Measurements from ENCODE around the gene MRPS30. TPM values are rescaled to one million over a fixed set of nuclear protein-coding genes. Genes with fewer than 3 reads are reported as not detected.

The MRPS30 gene
- total and polyA plus RNA-seq, 2 of the 4 experiments (the other 2 are of a cell fraction): 18.3 to 51.4 TPM

- Histone ChIP-seq H3K56ac (ENCODE audit: extremely low read depth, insufficient read depth, low read length) (no peak overlapping the region), H2AFZ (replicated peaks; ENCODE audit: low read length, poor library complexity) (no peak overlapping the region), H3K36me3 (ENCODE audit: control insufficient read depth, insufficient read depth, low read length) (no peaks in the 10 kb centered on the region), H3K9me1 (ENCODE audit: insufficient read depth, low read length) (no peaks in the 10 kb centered on the region), H2BK15ac (ENCODE audit: low read depth, low read length) (no peak overlapping the region), H2AK9ac (replicated peaks; ENCODE audit: low read depth, low read length, poor library complexity) (no peak overlapping the region), H3K4me1 (ENCODE audit: control insufficient read depth, insufficient read depth, low read length) (no peaks in the 10 kb centered on the region), H3K4me2 (ENCODE audit: low read depth, low read length) (no peak overlapping the region), H3K4ac (ENCODE audit: low read depth, low read length) (no peak overlapping the region), H3K4me3 (ENCODE audit: insufficient read depth, low read depth, low read length) (no peak overlapping the region), H2BK20ac (ENCODE audit: low read depth, low read length) (no peak overlapping the region), H3K9ac (ENCODE audit: low read depth, low read length) (no peak overlapping the region), H3K9me3 (ENCODE audit: control insufficient read depth, insufficient read depth, low read length) (no peaks in the 10 kb centered on the region), H3K18ac (ENCODE audit: low read depth, low read length) (no peak overlapping the region), H4K20me1 (ENCODE audit: insufficient read depth, low read length) (no peaks in the 10 kb centered on the region), H3K27ac (ENCODE audit: insufficient read depth, low read length) (no peak overlapping the region), H3K23ac (ENCODE audit: low read depth, low read length) (no peak overlapping the region), H2BK5ac (ENCODE audit: low read depth, low read length, poor library complexity, severe bottlenecking) (no peak overlapping the region), H2BK120ac (ENCODE audit: low read depth, low read length) (no peak overlapping the region), H2AK5ac (ENCODE audit: low read depth, low read length) (no peak overlapping the region), H3K14ac (replicated peaks; ENCODE audit: low read depth, low read length) (no peak overlapping the region), H4K8ac (ENCODE audit: low read depth in 2 of 2, low read length in 2 of 2) (no peak overlapping the region), H3K79me1 (ENCODE audit: low read depth in 1 of 2, low read length in 2 of 2) (no peaks in the 10 kb centered on the region), H4K5ac (ENCODE audit: low read depth, low read length) (no peak overlapping the region), H3K27me3 (ENCODE audit: control insufficient read depth, insufficient read depth, low read length) (no peaks in the 10 kb centered on the region), H4K91ac (ENCODE audit: insufficient read depth, low read depth, low read length) (no peak overlapping the region)
- CTCF ChIA-PET: no interaction called here
- BruUV-seq (replicated peaks): no TSS peak
- dilution Hi-C loops (cut with HindIII; ENCODE audit: low sequenced_read_pairs, unreplicated experiment) (no loop called here), intact Hi-C loops (cut with micrococcal nuclease) (no loop called here), in situ Hi-C loops (cut with MboI; ENCODE audit: low sequenced_read_pairs) (no loop called here)
- DNase-seq (no peak), ATAC-seq (ENCODE audit: low read depth) (no peak)
- TF ChIP-seq NFE2L2 (IDR thresholded peaks at IDR 0.05; ENCODE audit: low read depth, low read length): no peak
- TF ChIP-seq, protein P1, sequence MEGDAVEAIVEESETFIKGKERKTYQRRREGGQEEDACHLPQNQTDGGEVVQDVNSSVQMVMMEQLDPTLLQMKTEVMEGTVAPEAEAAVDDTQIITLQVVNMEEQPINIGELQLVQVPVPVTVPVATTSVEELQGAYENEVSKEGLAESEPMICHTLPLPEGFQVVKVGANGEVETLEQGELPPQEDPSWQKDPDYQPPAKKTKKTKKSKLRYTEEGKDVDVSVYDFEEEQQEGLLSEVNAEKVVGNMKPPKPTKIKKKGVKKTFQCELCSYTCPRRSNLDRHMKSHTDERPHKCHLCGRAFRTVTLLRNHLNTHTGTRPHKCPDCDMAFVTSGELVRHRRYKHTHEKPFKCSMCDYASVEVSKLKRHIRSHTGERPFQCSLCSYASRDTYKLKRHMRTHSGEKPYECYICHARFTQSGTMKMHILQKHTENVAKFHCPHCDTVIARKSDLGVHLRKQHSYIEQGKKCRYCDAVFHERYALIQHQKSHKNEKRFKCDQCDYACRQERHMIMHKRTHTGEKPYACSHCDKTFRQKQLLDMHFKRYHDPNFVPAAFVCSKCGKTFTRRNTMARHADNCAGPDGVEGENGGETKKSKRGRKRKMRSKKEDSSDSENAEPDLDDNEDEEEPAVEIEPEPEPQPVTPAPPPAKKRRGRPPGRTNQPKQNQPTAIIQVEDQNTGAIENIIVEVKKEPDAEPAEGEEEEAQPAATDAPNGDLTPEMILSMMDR (conservative IDR thresholded peaks at IDR 0.05; ENCODE audit: low read depth, low read length): no peak
- POLR2A ChIA-PET (ENCODE audit: unreplicated experiment): no interaction called here
- WGBS, 2 experiments (ENCODE audit: extremely low coverage in 2 of 2, insufficient read length in 1 of 2): no CpG with 5 or more reads among the region's 1 CpG
These were observed 36.0 kb downstream of the MRPS30 start for GRCh38 chr5:44844744-44845143.

Data from IMR-90 (cell line).